ENCODE measurements around the gene PITX3.

DNA sequence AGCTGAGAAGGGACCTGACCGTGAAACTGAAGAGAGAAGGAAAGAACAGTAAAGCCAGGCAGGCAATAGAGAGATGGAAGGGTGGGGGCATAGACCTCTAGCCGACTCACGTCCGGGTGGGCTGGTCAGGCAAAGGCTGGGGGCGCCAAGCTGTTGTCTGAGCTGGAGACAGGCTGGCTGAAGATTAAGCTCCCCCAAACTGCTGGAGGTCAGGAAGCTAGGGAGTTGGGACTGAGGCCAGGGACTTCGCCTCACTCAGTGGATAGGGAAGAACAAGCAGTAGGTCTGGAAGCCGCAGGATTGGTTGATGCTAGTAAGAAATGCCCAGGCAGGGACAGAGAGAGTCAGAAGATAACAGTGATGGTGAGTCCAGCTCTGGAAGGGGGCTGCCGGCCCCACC is 5.3 kb downstream of the PITX3 start:
- TF ChIP-seq TOX (CRISPR knock-in tag; IDR thresholded peaks at IDR 0.05; ENCODE audit: borderline replicate concordance) (no peak), ZNF70 (CRISPR knock-in tag; IDR thresholded peaks at IDR 0.05) (no peak), ZNF565 (CRISPR knock-in tag; conservative IDR thresholded peaks at IDR 0.05; ENCODE audit: low read depth) (no peak), SNAI2 (CRISPR knock-in tag; IDR thresholded peaks at IDR 0.05) (no peak), ZFP3 (CRISPR knock-in tag; IDR thresholded peaks at IDR 0.05) (no peak), ZC3H10 (CRISPR knock-in tag; IDR thresholded peaks at IDR 0.05) (no peak), TCF4 (CRISPR knock-in tag; IDR thresholded peaks at IDR 0.05; ENCODE audit: borderline replicate concordance) (no peak), ARNTL (CRISPR knock-in tag; IDR thresholded peaks at IDR 0.05; ENCODE audit: borderline replicate concordance, low read depth) (no peak), ESRRG (CRISPR knock-in tag; IDR thresholded peaks at IDR 0.05) (no peak)
- TF ChIP-seq, protein P1, sequence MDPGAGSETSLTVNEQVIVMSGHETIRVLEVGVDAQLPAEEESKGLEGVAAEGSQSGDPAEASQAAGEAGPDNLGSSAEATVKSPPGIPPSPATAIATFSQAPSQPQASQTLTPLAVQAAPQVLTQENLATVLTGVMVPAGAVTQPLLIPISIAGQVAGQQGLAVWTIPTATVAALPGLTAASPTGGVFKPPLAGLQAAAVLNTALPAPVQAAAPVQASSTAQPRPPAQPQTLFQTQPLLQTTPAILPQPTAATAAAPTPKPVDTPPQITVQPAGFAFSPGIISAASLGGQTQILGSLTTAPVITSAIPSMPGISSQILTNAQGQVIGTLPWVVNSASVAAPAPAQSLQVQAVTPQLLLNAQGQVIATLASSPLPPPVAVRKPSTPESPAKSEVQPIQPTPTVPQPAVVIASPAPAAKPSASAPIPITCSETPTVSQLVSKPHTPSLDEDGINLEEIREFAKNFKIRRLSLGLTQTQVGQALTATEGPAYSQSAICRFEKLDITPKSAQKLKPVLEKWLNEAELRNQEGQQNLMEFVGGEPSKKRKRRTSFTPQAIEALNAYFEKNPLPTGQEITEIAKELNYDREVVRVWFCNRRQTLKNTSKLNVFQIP (CRISPR knock-in tag; IDR thresholded peaks at IDR 0.05; ENCODE audit: borderline replicate concordance, low read depth), result no peak
- TF ChIP-seq, protein P2, sequence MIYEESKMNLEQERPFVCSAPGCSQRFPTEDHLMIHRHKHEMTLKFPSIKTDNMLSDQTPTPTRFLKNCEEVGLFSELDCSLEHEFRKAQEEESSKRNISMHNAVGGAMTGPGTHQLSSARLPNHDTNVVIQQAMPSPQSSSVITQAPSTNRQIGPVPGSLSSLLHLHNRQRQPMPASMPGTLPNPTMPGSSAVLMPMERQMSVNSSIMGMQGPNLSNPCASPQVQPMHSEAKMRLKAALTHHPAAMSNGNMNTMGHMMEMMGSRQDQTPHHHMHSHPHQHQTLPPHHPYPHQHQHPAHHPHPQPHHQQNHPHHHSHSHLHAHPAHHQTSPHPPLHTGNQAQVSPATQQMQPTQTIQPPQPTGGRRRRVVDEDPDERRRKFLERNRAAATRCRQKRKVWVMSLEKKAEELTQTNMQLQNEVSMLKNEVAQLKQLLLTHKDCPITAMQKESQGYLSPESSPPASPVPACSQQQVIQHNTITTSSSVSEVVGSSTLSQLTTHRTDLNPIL (CRISPR knock-in tag; IDR thresholded peaks at IDR 0.05; ENCODE audit: low read depth), result no peak

Data from SK-N-SH treated with all-trans-retinoic acid at 6 μM for 48 hours (cell line).